ENCODE data around the gene LAGE3. TPM values are rescaled to one million over a fixed set of nuclear protein-coding genes. Genes with fewer than 3 reads are reported as not detected.

LAGE3 gene
- total and polyA plus RNA-seq, 2 experiments from 2014 or later, result 42.9 to 49.2 TPM

- in situ Hi-C loops (cut with MboI), result no loop called here
- no peaks in the 10 kb centered on the region for H3K9me3 ChIP-seq (ENCODE audit: low read depth)
- H3K27ac ChIP-seq, result no peak overlapping the region
- no peak for DNase-seq
- H3K4me3 ChIP-seq, result no peak overlapping the region
- H3F3A ChIP-seq (ENCODE audit: insufficient read depth), result no peaks in the 10 kb centered on the region
- TF ChIP-seq EZH2phosphoT487 (IDR thresholded peaks at IDR 0.05; ENCODE audit: insufficient read depth, low read depth), result no peak
- no peak for TF ChIP-seq EZH2 (IDR thresholded peaks at IDR 0.05; ENCODE audit: insufficient read depth, poor library complexity, severe bottlenecking)
- H3K4me2 ChIP-seq (ENCODE audit: unreplicated experiment), result no peak overlapping the region
- 88% methylated on average over 3 of the region's 5 CpGs; no CpG with 5 or more reads in 1 of the 2 experiments for WGBS, 2 experiments (ENCODE audit: low coverage in 1 of 2, low lambda C conversion rate in 2 of 2, missing lambda C conversion rate in 2 of 2)
- no peaks in the 10 kb centered on the region for H3K36me3 ChIP-seq (ENCODE audit: low read depth)
- no peaks in the 10 kb centered on the region for H3K27me3 ChIP-seq (replicated peaks; ENCODE audit: insufficient read depth)
- H2AFZ ChIP-seq, result no peak overlapping the region
- H3K79me2 ChIP-seq (ENCODE audit: insufficient read depth), result peaks cover 31% of the 10 kb centered on the region
- H3K4me1 ChIP-seq (ENCODE audit: insufficient read depth), result no peaks in the 10 kb centered on the region
- H3K9ac ChIP-seq, result no peak overlapping the region
- H4K20me1 ChIP-seq (ENCODE audit: insufficient read depth), result no peaks in the 10 kb centered on the region
- H3K9me2 ChIP-seq (ENCODE audit: insufficient read depth), result no peaks in the 10 kb centered on the region
Observed at GRCh38 chrX:154431341-154431740, 47.7 kb downstream of the LAGE3 start.

- 82 to 90% methylated on average over 4 to 7 of the region's 7 CpGs for WGBS, 2 experiments (ENCODE audit: low coverage in 1 of 2, low lambda C conversion rate in 2 of 2, missing lambda C conversion rate in 2 of 2)
- TF ChIP-seq EZH2 (IDR thresholded peaks at IDR 0.05; ENCODE audit: insufficient read depth, poor library complexity, severe bottlenecking), result no peak
- TF ChIP-seq EZH2phosphoT487 (IDR thresholded peaks at IDR 0.05; ENCODE audit: insufficient read depth, low read depth), result no peak
Observed at GRCh38 chrX:154430916-154431315, 48.2 kb downstream of the LAGE3 start.

GRCh38 chrX:154430479-154430878, 48.6 kb downstream of the LAGE3 start:
- H3K27ac ChIP-seq, result no peak overlapping the region
- H3K4me2 ChIP-seq (ENCODE audit: unreplicated experiment), result no peak overlapping the region
- H3K9me3 ChIP-seq (ENCODE audit: low read depth), result no peaks in the 10 kb centered on the region
- no peak overlapping the region for H2AFZ ChIP-seq
- H3F3A ChIP-seq (ENCODE audit: insufficient read depth), result no peaks in the 10 kb centered on the region
- no peak overlapping the region for H3K9ac ChIP-seq
- H3K36me3 ChIP-seq (ENCODE audit: low read depth), result no peaks in the 10 kb centered on the region
- no peaks in the 10 kb centered on the region for H3K4me1 ChIP-seq (ENCODE audit: insufficient read depth)
- H3K27me3 ChIP-seq (replicated peaks; ENCODE audit: insufficient read depth), result no peaks in the 10 kb centered on the region
- WGBS, 2 experiments (ENCODE audit: low coverage in 1 of 2, low lambda C conversion rate in 2 of 2, missing lambda C conversion rate in 2 of 2), result 75 to 84% methylated on average over 4 to 6 of the region's 6 CpGs
- TF ChIP-seq EZH2phosphoT487 (IDR thresholded peaks at IDR 0.05; ENCODE audit: insufficient read depth, low read depth) (no peak), EZH2 (IDR thresholded peaks at IDR 0.05; ENCODE audit: insufficient read depth, poor library complexity, severe bottlenecking) (no peak)
- DNase-seq, result no peak
- no peak overlapping the region for H3K4me3 ChIP-seq
- no peaks in the 10 kb centered on the region for H3K9me2 ChIP-seq (ENCODE audit: insufficient read depth)
- in situ Hi-C loops (cut with MboI), result no loop called here
- H3K79me2 ChIP-seq (ENCODE audit: insufficient read depth), result peaks cover 31% of the 10 kb centered on the region
- H4K20me1 ChIP-seq (ENCODE audit: insufficient read depth), result no peaks in the 10 kb centered on the region

More at GRCh38 chrX:154430916-154431315, 48.2 kb downstream of the LAGE3 start:
- no peak overlapping the region for H2AFZ ChIP-seq
- H3K27ac ChIP-seq, result no peak overlapping the region
- no peaks in the 10 kb centered on the region for H3K27me3 ChIP-seq (replicated peaks; ENCODE audit: insufficient read depth)
- DNase-seq, result no peak
- H3F3A ChIP-seq (ENCODE audit: insufficient read depth), result no peaks in the 10 kb centered on the region
- H3K79me2 ChIP-seq (ENCODE audit: insufficient read depth), result peaks cover 31% of the 10 kb centered on the region
- H3K9ac ChIP-seq, result no peak overlapping the region
- H3K4me2 ChIP-seq (ENCODE audit: unreplicated experiment), result no peak overlapping the region
- no peaks in the 10 kb centered on the region for H4K20me1 ChIP-seq (ENCODE audit: insufficient read depth)
- H3K9me2 ChIP-seq (ENCODE audit: insufficient read depth), result no peaks in the 10 kb centered on the region
- H3K4me1 ChIP-seq (ENCODE audit: insufficient read depth), result no peaks in the 10 kb centered on the region
- no peak overlapping the region for H3K4me3 ChIP-seq
- no peaks in the 10 kb centered on the region for H3K36me3 ChIP-seq (ENCODE audit: low read depth)
- in situ Hi-C loops (cut with MboI), result no loop called here
- H3K9me3 ChIP-seq (ENCODE audit: low read depth), result no peaks in the 10 kb centered on the region

GRCh38 chrX:154429711-154430110, 49.4 kb downstream of the LAGE3 start:
- Histone ChIP-seq H4K20me1 (ENCODE audit: insufficient read depth) (no peaks in the 10 kb centered on the region), H3K36me3 (ENCODE audit: low read depth) (no peaks in the 10 kb centered on the region), H3K4me3 (peak overlapping the region; percentile 74), H3K4me2 (ENCODE audit: unreplicated experiment) (peak overlapping the region; percentile 68), H3F3A (ENCODE audit: insufficient read depth) (no peaks in the 10 kb centered on the region), H2AFZ (no peak overlapping the region), H3K9me3 (ENCODE audit: low read depth) (no peaks in the 10 kb centered on the region), H3K4me1 (ENCODE audit: insufficient read depth) (no peaks in the 10 kb centered on the region), H3K9ac (peak overlapping the region; percentile 81; the same call in 1 of the 2 replicates), H3K9me2 (ENCODE audit: insufficient read depth) (no peaks in the 10 kb centered on the region), H3K27me3 (replicated peaks; ENCODE audit: insufficient read depth) (no peaks in the 10 kb centered on the region), H3K27ac (no peak overlapping the region), H3K79me2 (ENCODE audit: insufficient read depth) (peaks cover 31% of the 10 kb centered on the region)
- no peak for DNase-seq
- TF ChIP-seq EZH2 (IDR thresholded peaks at IDR 0.05; ENCODE audit: insufficient read depth, poor library complexity, severe bottlenecking) (no peak), EZH2phosphoT487 (IDR thresholded peaks at IDR 0.05; ENCODE audit: insufficient read depth, low read depth) (no peak)
- 80 to 83% methylated on average over 2 of the region's 2 CpGs for WGBS, 2 experiments (ENCODE audit: low coverage in 1 of 2, low lambda C conversion rate in 2 of 2, missing lambda C conversion rate in 2 of 2)
- in situ Hi-C loops (cut with MboI), result no loop called here

Measured in GM23248 (cell line).